ENCODE results near the gene LYPLA2.

Gene LYPLA2

DNA sequence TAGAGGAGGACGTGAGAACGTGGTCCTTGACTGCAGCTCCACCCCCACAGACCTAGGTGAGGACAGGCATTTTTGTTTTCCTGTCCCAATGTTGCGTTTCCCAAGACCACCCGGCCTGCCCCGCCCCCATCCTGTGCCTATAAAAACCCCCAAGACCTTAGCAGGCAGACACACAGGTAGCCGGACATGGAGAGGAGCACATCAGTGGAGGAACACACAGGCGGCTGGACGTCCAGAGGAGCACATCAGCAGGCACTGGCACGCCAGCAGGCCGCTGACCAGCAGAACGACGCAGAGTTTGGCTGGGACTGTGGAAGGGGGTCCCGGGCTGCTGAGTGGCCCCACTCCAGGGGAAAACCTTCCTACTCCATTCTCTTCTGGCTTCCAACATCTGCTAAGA lies 47.0 kb downstream of the LYPLA2 start:
- DNase-seq (ENCODE audit: low spot score): no peak

DNA sequence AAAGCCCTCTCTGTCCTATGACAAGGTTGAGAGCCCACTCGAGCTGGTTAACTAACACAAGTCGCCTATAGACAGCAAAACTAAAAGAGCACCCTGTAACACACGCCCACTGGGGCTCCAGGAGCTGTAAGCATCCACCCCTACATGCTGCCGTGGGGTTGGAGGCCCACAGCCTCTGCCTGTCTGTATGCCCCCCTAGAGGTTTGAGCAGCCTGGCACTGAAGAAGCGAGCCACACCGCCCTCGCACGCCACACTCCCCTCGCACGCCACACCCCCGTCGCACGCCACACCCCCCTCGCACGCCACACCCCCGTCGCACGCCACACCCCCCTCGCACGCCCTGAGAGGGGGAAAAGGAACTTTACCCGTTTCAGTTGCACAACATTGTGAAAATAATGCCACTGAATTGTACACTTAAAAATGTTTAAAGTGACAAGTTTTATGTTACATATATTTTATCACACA lies 47.5 kb downstream of the LYPLA2 start:
- DNase-seq (ENCODE audit: low spot score): peak; percentile 73

- no peak for DNase-seq (ENCODE audit: low spot score)
These were observed 52.7 kb downstream of the LYPLA2 start for GRCh38 chr1:23843644-23844043.
